Heart left ventricle (tissue), 11 donors: Measurements from ENCODE around the gene SETSIP. TPM values are rescaled to one million over a fixed set of nuclear protein-coding genes. Genes with fewer than 3 reads are reported as not detected.

Source experiments
- polyA plus RNA-seq, 2 donors: library from polyadenylated mRNA; stranded (reverse); fragments of 200-250 nt; gene quantifications; one replicate each; pipeline ENCODE4 v1.2.3, GENCODE V29; 2013
- total RNA-seq, 9 donors: library from RNA; depleted of rRNA in 2 of 9; stranded (reverse); fragments of >200 nt in 2 of 9; fragmentation: NEBNext Ultra II Directional in 3 of 9; extraction: Animal tissue kit (Norgen Biotek cat#: 25700) in 3 of 9; gene quantifications; one replicate each; pipeline versions ENCODE4 v1.1.0 to v1.2.4, GENCODE V29; 2016 to 2023
- donor health status: ischemic (EF 13 %, LVEDD 7.1; RV severe dilation, severe dysfunction).
- donor health status: healthy with polysubstance abuse.
- donor health status: DM: no; HTN: yes; CAD: no.
- donor health status: DM: no; HTN: no; CAD: no.
- donor health status: ischemic (EF 25% LVEDD 5.7; RV mildly dilated, moderate dysfunction).
- donor health status: healthy.
- donor health status: DM: yes; HTN: yes; CAD: no.
- donor health status: PGD.
- donor health status: nonischemic (EF 23%, LVEDD 6.1; RV moderate dilation, normal function).

The SETSIP gene
- total and polyA plus RNA-seq, 11 donors, result not detected

Other genes starting within 250 kb of the SETSIP start
- 10 to 100 TPM; 10.3 to 51.8 (median 28.1) TPM for gene TGFBR3, start 189.3 kb downstream of the SETSIP start, total RNA-seq
- 10 to 100 TPM in 1 of 2 donors, 1 to 10 TPM in 1; 6.9 to 10.3 TPM for gene TGFBR3, start 189.3 kb downstream of the SETSIP start, polyA plus RNA-seq
- not detected for gene BRDT, start 126.0 kb downstream of the SETSIP start, total RNA-seq
- gene BRDT, start 126.0 kb downstream of the SETSIP start, polyA plus RNA-seq, result not detected
- under 1 TPM in 2 of 9 donors, not detected in 7; 0.37 to 0.80 TPM for gene EPHX4, start 45.4 kb downstream of the SETSIP start, total RNA-seq
- under 1 TPM in 1 of 2 donors, not detected in 1; 0.06 TPM for gene EPHX4, start 45.4 kb downstream of the SETSIP start, polyA plus RNA-seq
- 1 to 10 TPM; 1.8 to 7.7 (median 5.1) TPM for gene BTBD8, start 4.9 kb upstream of the SETSIP start, total RNA-seq
- 1 to 10 TPM in 1 of 2 donors, under 1 TPM in 1; 0.67 to 1.1 TPM for gene BTBD8, start 4.9 kb upstream of the SETSIP start, polyA plus RNA-seq
- gene C1orf146, start 142.5 kb upstream of the SETSIP start, total RNA-seq, result not detected
- gene C1orf146, start 142.5 kb upstream of the SETSIP start, polyA plus RNA-seq, result not detected
- gene GLMN, start 223.6 kb upstream of the SETSIP start, total RNA-seq, result 1 to 10 TPM; 3.0 to 7.2 (median 5.6) TPM
- 10 to 100 TPM in 1 of 2 donors, 1 to 10 TPM in 1; 5.8 to 11.0 TPM for gene GLMN, start 223.6 kb upstream of the SETSIP start, polyA plus RNA-seq
- gene RPAP2, start 223.6 kb upstream of the SETSIP start, total RNA-seq, result 10 to 100 TPM in 7 of 9 donors, 1 to 10 TPM in 2; 6.7 to 27.7 (median 23.3) TPM
- 10 to 100 TPM in 1 of 2 donors, 1 to 10 TPM in 1; 7.3 to 12.0 TPM for gene RPAP2, start 223.6 kb upstream of the SETSIP start, polyA plus RNA-seq